IPS-11a (cell line): ENCODE measurements around the gene IFT81.

Source experiments
- H3K4me3 ChIP-seq: one replicate; pipeline ENCODE4 v1.5.1; 2013; ENCODE audit warnings: low read depth, low read length, control low read depth

Gene IFT81

GRCh38 chr12:110157539-110157938 lies 33.4 kb downstream of the IFT81 start:
- no peak overlapping the region for H3K4me3 ChIP-seq

- H3K4me3 ChIP-seq: no peak overlapping the region
Observed at GRCh38 chr12:110159671-110160245, 35.6 kb downstream of the IFT81 start.

- no peak overlapping the region for H3K4me3 ChIP-seq
Observed at GRCh38 chr12:110165540-110166159, 41.5 kb downstream of the IFT81 start.

- H3K4me3 ChIP-seq: no peak overlapping the region
Observed at GRCh38 chr12:110168732-110169455, 44.7 kb downstream of the IFT81 start.

GRCh38 chr12:110170535-110171185 lies 46.5 kb downstream of the IFT81 start:
- H3K4me3 ChIP-seq: no peak overlapping the region

- H3K4me3 ChIP-seq: no peak overlapping the region
Observed at GRCh38 chr12:110171186-110171538, 47.0 kb downstream of the IFT81 start.

- H3K4me3 ChIP-seq: no peak overlapping the region
Observed at GRCh38 chr12:110171636-110172035, 47.5 kb downstream of the IFT81 start.

GRCh38 chr12:110174373-110174996 lies 50.3 kb downstream of the IFT81 start:
- H3K4me3 ChIP-seq: no peak overlapping the region

- no peak overlapping the region for H3K4me3 ChIP-seq
Observed at GRCh38 chr12:110175201-110175600, 51.0 kb downstream of the IFT81 start.

- H3K4me3 ChIP-seq: no peak overlapping the region
Observed at GRCh38 chr12:110176745-110177144, 52.6 kb downstream of the IFT81 start.

GRCh38 chr12:110179291-110179690 lies 55.1 kb downstream of the IFT81 start:
- H3K4me3 ChIP-seq: no peak overlapping the region

GRCh38 chr12:110180591-110181005 lies 56.4 kb downstream of the IFT81 start:
- H3K4me3 ChIP-seq: no peak overlapping the region

GRCh38 chr12:110182281-110182680 lies 58.1 kb downstream of the IFT81 start:
- H3K4me3 ChIP-seq: no peak overlapping the region

- H3K4me3 ChIP-seq: no peak overlapping the region
Observed at GRCh38 chr12:110183386-110183785, 59.2 kb downstream of the IFT81 start.

- no peak overlapping the region for H3K4me3 ChIP-seq
Observed at GRCh38 chr12:110185626-110186025, 61.5 kb downstream of the IFT81 start.

GRCh38 chr12:110186059-110186458 lies 61.9 kb downstream of the IFT81 start:
- H3K4me3 ChIP-seq: no peak overlapping the region

GRCh38 chr12:110193196-110193595 lies 69.0 kb downstream of the IFT81 start:
- H3K4me3 ChIP-seq: no peak overlapping the region

GRCh38 chr12:110197003-110197402 lies 72.8 kb downstream of the IFT81 start:
- no peak overlapping the region for H3K4me3 ChIP-seq

GRCh38 chr12:110198386-110198785 lies 74.2 kb downstream of the IFT81 start:
- no peak overlapping the region for H3K4me3 ChIP-seq

- no peak overlapping the region for H3K4me3 ChIP-seq
Observed at GRCh38 chr12:110199339-110200123, 75.4 kb downstream of the IFT81 start.

GRCh38 chr12:110200124-110200417 lies 75.9 kb downstream of the IFT81 start:
- H3K4me3 ChIP-seq: no peak overlapping the region
